DND-41 (cell line): ENCODE measurements around the gene ZNF750.

Experiments used
- ATAC-seq: fragments of 200-7000 bp; cut with Tn5 transposase; 3 replicates; pipeline ENCODE4 v1.9.1; 2021; ENCODE audit warnings: low read depth; ENCODE audit not compliant: insufficient read depth
- DNase-seq: peaks from one replicate; pipeline ENCODE4 v3.0.0-alpha.2; 2020
- H2AFZ ChIP-seq: 2 replicates; pipeline ENCODE4 v1.6.0; 2012; ENCODE audit warnings: low read depth, low read length
- H3K27ac ChIP-seq: 2 replicates; pipeline ENCODE4 v1.5.1; 2012; ENCODE audit warnings: low read length, inconsistent platforms
- H3K27me3 ChIP-seq: fragments of 200-600 bp; sonication (generic); 2 replicates; pipeline ENCODE4 v1.6.0; 2012; ENCODE audit warnings: low read length, mild to moderate bottlenecking, inconsistent platforms; ENCODE audit not compliant: insufficient read depth, poor library complexity
- H3K36me3 ChIP-seq: 2 replicates; pipeline ENCODE4 v1.5.1; 2012; ENCODE audit warnings: low read length, inconsistent platforms; ENCODE audit not compliant: insufficient read depth
- H3K4me1 ChIP-seq: 2 replicates; pipeline ENCODE4 v1.5.1; 2012; ENCODE audit warnings: mild to moderate bottlenecking, low read length; ENCODE audit not compliant: insufficient read depth
- H3K4me2 ChIP-seq: 2 replicates; pipeline ENCODE4 v1.6.0; 2012; ENCODE audit warnings: mild to moderate bottlenecking, moderate library complexity, low read length, inconsistent platforms; ENCODE audit not compliant: insufficient read depth
- H3K4me3 ChIP-seq, 2 experiments: fragments of 200-600 bp in 1 of 2; shearing (Covaris generic) in 1 of 2; 2 replicates each; pipeline ENCODE4 v1.5.1; 2012 to 2016; ENCODE audit warnings: inconsistent platforms in 2 of 2, low read length in 2 of 2, mild to moderate bottlenecking in 2 of 2, low read depth in 1 of 2, moderate library complexity in 1 of 2
- H3K79me2 ChIP-seq: 2 replicates; pipeline ENCODE4 v1.6.0; 2012; ENCODE audit warnings: low read length, inconsistent platforms; ENCODE audit not compliant: insufficient read depth
- H3K9ac ChIP-seq: 2 replicates; pipeline ENCODE4 v1.6.0; 2012; ENCODE audit warnings: low read depth, mild to moderate bottlenecking, inconsistent platforms, low read length, moderate library complexity
- H3K9me3 ChIP-seq: 2 replicates; pipeline ENCODE4 v1.5.1; 2012; ENCODE audit warnings: low read length, moderate library complexity, mild to moderate bottlenecking, inconsistent platforms; ENCODE audit not compliant: insufficient read depth, severe bottlenecking
- H4K20me1 ChIP-seq: 2 replicates; pipeline ENCODE4 v1.6.0; 2012; ENCODE audit warnings: low read length; ENCODE audit not compliant: insufficient read depth
- CTCF ChIP-seq: IDR thresholded peaks from 2 replicates; pipeline ENCODE4 v1.5.1; 2012; ENCODE audit warnings: borderline replicate concordance, low read length, moderate library complexity, mild to moderate bottlenecking; ENCODE audit not compliant: poor library complexity, severe bottlenecking; ENCODE audit errors: extremely low read depth
- EZH2 ChIP-seq: IDR thresholded peaks from 3 replicates; pipeline ENCODE4 v1.6.1; 2012; ENCODE audit warnings: borderline replicate concordance, low read depth, mild to moderate bottlenecking, moderate library complexity, low read length, inconsistent platforms; ENCODE audit not compliant: severe bottlenecking

Gene ZNF750

GRCh38 chr17:82835122-82835521 lies 4.7 kb downstream of the ZNF750 start:
- Histone ChIP-seq H3K4me1 (no peaks in the 10 kb centered on the region), H3K4me3 (no peak overlapping the region), H2AFZ (no peak overlapping the region), H3K4me2 (no peak overlapping the region), H3K9me3 (no peaks in the 10 kb centered on the region), H4K20me1 (no peaks in the 10 kb centered on the region), H3K27me3 (no peaks in the 10 kb centered on the region), H3K79me2 (peaks cover 12% of the 10 kb centered on the region; the same call in 1 of the 2 replicates), H3K27ac (no peak overlapping the region), H3K36me3 (peaks cover 51% of the 10 kb centered on the region), H3K9ac (no peak overlapping the region)
- TF ChIP-seq EZH2: no peak
- TF ChIP-seq CTCF: no peak
- DNase-seq (no peak), ATAC-seq (no peak)

DNA sequence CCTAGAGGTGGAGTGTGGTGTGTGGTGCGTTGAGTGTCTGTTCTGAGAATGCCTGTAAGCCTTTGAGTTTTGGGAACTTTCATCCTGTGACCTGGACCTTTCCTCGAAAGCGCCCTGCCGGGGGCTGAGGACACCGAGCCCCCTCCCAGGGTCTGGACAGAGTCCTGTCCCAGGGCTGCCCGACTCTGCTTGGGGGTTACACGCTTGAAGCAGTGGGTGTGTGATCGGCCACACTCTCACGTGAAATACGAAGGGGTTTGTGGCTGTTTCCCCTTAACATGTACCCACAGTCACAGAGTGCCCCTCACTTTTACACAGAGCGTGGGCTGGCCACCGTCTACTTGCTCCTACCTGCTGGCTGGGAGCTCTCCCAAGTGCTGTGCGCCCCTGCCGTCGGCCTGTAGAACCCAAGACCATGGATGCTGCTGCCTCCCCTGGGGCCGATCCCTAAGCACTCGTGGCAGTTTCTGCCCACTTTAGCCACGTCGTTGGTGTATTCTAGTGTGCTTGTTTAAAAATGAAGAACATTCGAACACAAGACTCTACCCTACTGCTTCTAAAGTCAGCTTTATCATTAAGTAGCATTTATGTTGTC lies 6.8 kb downstream of the ZNF750 start:
- no peak for TF ChIP-seq EZH2
- TF ChIP-seq CTCF: no peak
- H4K20me1 ChIP-seq: peaks cover 4% of the 10 kb centered on the region; the same call in 1 of the 2 replicates
- H3K4me2 ChIP-seq: no peak overlapping the region
- H3K27ac ChIP-seq: no peak overlapping the region; the same call in 1 of the 2 replicates
- no peaks in the 10 kb centered on the region for H3K27me3 ChIP-seq
- no peak overlapping the region for H3K9ac ChIP-seq
- H3K4me1 ChIP-seq: no peaks in the 10 kb centered on the region
- no peak overlapping the region for H2AFZ ChIP-seq
- DNase-seq (no peak), ATAC-seq (no peak)
- H3K79me2 ChIP-seq: peaks cover 15% of the 10 kb centered on the region; the same call in 1 of the 2 replicates
- peaks cover 60% of the 10 kb centered on the region for H3K36me3 ChIP-seq
- no peaks in the 10 kb centered on the region for H3K9me3 ChIP-seq
- H3K4me3 ChIP-seq: no peak overlapping the region

GRCh38 chr17:82832411-82832810 lies 7.4 kb downstream of the ZNF750 start:
- Histone ChIP-seq H3K27ac (no peak overlapping the region; the same call in 1 of the 2 replicates), H3K4me1 (no peaks in the 10 kb centered on the region), H3K4me3 (no peak overlapping the region), H4K20me1 (peaks cover 4% of the 10 kb centered on the region; the same call in 1 of the 2 replicates), H3K36me3 (peaks cover 61% of the 10 kb centered on the region), H3K9ac (no peak overlapping the region), H3K9me3 (no peaks in the 10 kb centered on the region), H2AFZ (no peak overlapping the region), H3K4me2 (no peak overlapping the region), H3K27me3 (no peaks in the 10 kb centered on the region), H3K79me2 (peaks cover 21% of the 10 kb centered on the region; the same call in 1 of the 2 replicates)
- DNase-seq (peak; percentile 29), ATAC-seq (peak; percentile 53; the same call in 2 of the 3 replicates)
- no peak for TF ChIP-seq CTCF
